ENCODE data around the gene FOXP1.

The FOXP1 gene

DNA sequence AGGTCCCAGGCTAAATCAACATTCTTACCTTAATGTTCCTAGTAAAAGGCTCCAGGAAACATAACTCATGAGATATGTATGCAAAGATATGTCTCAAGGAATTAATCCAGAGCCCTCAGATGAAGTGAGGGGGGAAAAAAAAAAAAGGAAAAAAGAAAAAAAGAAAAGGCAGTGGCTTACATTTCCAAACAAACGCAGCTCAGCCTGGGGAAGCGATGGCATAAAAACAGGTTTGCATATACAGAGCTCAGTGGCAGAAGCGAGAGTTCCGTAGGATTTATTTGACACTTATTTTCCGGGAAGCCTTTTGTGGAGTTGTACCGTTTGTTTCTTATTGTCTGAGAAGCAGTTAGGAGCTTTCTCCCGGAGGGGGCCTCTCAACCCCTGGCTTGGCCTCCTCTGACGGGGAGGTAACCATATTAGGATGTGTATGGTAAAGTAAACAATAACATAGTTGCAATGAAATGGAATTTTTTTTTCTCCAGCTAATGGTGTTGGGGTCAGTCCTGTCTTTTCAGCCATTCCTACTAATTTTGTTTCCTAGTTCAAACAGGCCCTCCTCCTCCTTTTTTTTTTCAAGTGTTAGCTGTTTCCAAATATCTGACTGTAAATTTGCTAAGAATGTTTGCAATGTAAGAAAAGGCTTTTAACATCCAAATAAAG is 338.6 kb downstream of the FOXP1 start:
- H3K4me1 ChIP-seq: peaks cover 25% of the 10 kb centered on the region
- H3K4me3 ChIP-seq (ENCODE audit: low read depth, low read length): no peak overlapping the region
- H3K9me3 ChIP-seq: no peaks in the 10 kb centered on the region
- no peaks in the 10 kb centered on the region for H3K27me3 ChIP-seq
- TF ChIP-seq, protein P1, sequence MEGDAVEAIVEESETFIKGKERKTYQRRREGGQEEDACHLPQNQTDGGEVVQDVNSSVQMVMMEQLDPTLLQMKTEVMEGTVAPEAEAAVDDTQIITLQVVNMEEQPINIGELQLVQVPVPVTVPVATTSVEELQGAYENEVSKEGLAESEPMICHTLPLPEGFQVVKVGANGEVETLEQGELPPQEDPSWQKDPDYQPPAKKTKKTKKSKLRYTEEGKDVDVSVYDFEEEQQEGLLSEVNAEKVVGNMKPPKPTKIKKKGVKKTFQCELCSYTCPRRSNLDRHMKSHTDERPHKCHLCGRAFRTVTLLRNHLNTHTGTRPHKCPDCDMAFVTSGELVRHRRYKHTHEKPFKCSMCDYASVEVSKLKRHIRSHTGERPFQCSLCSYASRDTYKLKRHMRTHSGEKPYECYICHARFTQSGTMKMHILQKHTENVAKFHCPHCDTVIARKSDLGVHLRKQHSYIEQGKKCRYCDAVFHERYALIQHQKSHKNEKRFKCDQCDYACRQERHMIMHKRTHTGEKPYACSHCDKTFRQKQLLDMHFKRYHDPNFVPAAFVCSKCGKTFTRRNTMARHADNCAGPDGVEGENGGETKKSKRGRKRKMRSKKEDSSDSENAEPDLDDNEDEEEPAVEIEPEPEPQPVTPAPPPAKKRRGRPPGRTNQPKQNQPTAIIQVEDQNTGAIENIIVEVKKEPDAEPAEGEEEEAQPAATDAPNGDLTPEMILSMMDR (IDR thresholded peaks at IDR 0.05; ENCODE audit: low read depth, low read length): no peak
- no peak for DNase-seq
- H3K36me3 ChIP-seq: no peaks in the 10 kb centered on the region

DNA sequence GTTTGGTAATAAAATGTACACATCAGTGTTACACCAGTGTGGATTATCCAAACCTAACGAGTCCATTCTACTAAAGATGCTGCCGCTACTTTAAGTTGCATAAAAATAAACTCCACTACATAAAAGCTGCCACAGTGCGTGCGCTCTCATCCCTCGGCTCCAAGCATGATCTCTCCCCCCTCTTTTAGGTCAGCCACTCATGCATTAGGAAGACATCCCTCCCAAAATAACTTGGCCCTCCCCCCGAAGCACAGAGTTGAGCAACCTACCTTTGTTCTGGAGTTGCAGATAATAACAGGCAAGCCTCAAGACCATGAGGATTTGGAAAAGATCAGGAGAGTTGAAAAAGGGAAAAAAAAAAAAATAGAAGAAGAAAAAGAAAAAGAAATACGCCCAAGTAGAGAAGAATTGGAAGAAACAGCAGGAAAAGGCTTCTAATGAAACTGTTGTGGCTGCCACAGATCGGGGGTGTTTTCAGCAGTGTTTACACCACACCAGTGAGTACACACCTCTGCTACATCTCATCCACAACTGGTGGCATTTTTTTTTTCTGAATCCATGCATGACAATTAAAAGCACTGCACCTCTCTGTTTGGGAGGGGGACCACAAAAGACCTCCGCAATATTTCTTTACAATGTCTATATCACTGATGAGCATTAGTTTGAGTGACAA is 339.2 kb downstream of the FOXP1 start:
- Histone ChIP-seq H3K9me3 (no peaks in the 10 kb centered on the region), H3K27me3 (no peaks in the 10 kb centered on the region), H3K4me3 (ENCODE audit: low read depth, low read length) (no peak overlapping the region), H3K4me1 (peaks cover 25% of the 10 kb centered on the region), H3K36me3 (no peaks in the 10 kb centered on the region)
- no peak for DNase-seq
- TF ChIP-seq, protein P1 (IDR thresholded peaks at IDR 0.05; ENCODE audit: low read depth, low read length): no peak

DNA sequence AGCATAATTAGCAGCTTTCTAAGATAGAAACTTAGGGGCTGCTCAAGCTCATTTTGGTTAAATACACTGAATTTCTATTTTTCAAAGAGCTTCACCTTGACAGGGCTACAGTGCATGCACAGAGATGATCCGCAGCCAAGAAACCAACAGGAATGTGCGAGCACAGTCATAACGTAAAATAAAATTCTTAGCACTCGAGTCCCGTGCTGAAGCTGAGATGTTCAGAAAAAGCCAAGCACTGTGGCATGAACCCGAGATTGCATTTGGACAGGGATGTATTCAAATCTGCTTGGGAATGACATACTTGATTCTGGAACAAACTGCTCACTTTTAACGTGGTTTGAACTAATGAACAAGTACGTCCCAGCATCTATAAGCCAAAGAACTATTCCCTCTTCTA is 340.3 kb downstream of the FOXP1 start:
- TF ChIP-seq, protein P1 (IDR thresholded peaks at IDR 0.05; ENCODE audit: low read depth, low read length): no peak
- Histone ChIP-seq H3K27me3 (no peaks in the 10 kb centered on the region), H3K4me1 (peaks cover 25% of the 10 kb centered on the region), H3K9me3 (no peaks in the 10 kb centered on the region), H3K4me3 (ENCODE audit: low read depth, low read length) (no peak overlapping the region), H3K36me3 (no peaks in the 10 kb centered on the region)
- DNase-seq: no peak

DNA sequence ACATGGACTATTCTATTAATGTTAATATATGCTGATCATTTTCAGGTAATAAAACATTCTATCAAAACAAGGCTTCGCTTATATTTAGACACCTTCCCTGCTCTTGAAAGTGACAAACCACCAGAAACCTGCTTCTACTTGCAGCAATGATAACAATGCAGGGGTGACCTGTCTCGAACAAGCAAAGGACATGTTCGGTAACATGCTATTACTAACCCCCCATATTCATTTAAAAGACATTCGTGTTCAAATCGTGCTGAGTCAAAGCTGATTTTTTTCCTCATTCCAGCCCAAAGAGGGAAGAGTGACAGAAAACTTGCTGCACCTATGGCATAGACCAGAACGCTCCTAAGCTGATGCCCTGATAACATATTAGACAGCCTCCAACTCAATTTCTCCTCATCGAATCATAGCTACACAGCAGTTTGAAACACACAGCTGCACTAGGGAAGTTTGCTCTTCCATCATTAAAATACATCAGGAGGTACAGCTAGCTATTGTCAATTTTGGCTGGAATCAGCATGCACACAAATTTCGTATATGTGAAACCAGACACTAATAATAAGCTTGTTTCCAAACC is 341.5 kb downstream of the FOXP1 start:
- no peak overlapping the region for H3K4me3 ChIP-seq (ENCODE audit: low read depth, low read length)
- H3K4me1 ChIP-seq: peaks cover 22% of the 10 kb centered on the region
- TF ChIP-seq, protein P1 (IDR thresholded peaks at IDR 0.05; ENCODE audit: low read depth, low read length): no peak
- no peak for DNase-seq
- no peaks in the 10 kb centered on the region for H3K27me3 ChIP-seq
- no peaks in the 10 kb centered on the region for H3K9me3 ChIP-seq
- no peaks in the 10 kb centered on the region for H3K36me3 ChIP-seq

DNA sequence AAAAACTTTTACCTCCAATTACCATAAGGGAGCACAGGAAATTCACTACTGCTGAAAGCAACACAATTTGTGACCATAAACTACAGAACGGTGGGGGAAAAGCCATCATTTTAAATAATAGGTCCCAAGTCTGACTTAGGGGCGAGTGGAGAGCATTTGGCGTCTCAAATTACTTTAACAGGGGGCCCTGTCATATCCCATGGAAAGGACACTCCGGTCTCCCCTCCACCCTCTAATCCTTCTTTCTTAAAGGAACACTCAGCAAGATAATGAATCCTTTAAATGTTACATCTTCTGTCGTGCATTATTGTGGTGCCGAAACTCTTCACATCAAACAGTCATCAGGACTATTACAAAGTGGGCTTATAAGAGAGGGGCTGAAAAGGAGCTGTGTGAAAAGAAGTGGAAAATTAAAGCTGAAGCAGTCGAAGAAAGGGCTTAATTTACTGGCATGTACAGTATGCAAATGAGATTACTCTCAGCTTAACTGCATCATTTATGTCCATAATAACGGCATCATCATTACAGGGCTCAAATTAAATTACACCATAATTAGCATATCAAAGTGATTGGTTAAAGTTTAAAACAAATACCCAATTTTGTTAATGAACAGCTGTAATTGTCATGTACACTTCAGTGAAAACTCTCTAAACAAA is 342.2 kb downstream of the FOXP1 start:
- DNase-seq: no peak
- TF ChIP-seq, protein P1 (IDR thresholded peaks at IDR 0.05; ENCODE audit: low read depth, low read length): no peak
- Histone ChIP-seq H3K4me3 (ENCODE audit: low read depth, low read length) (no peak overlapping the region), H3K36me3 (no peaks in the 10 kb centered on the region), H3K4me1 (peaks cover 15% of the 10 kb centered on the region), H3K9me3 (no peaks in the 10 kb centered on the region), H3K27me3 (no peaks in the 10 kb centered on the region)

All from BE2C (cell line).